IPS-20b (cell line): ENCODE measurements around the gene MBD4.
"Not testable (repeated sequence)": the region's sequence is repeated elsewhere in the genome, so short reads cannot be mapped to it uniquely, and the experiment has no call there.

Experiments used
- H3K27ac ChIP-seq: one replicate; pipeline ENCODE4 v1.5.1; 2013; ENCODE audit warnings: low read length
- H3K27me3 ChIP-seq: 2 replicates; pipeline ENCODE4 v1.6.1; 2013; ENCODE audit warnings: mild to moderate bottlenecking, low read length, inconsistent platforms; ENCODE audit not compliant: insufficient read depth
- H3K36me3 ChIP-seq: 2 replicates; pipeline ENCODE4 v1.6.1; 2013; ENCODE audit warnings: low read depth, mild to moderate bottlenecking, inconsistent platforms, low read length, moderate library complexity; ENCODE audit not compliant: insufficient read depth
- H3K4me1 ChIP-seq: 2 replicates; pipeline ENCODE4 v1.6.1; 2013; ENCODE audit warnings: mild to moderate bottlenecking, control low read depth, inconsistent platforms, low read length, moderate library complexity; ENCODE audit not compliant: insufficient read depth
- H3K4me3 ChIP-seq: 2 replicates; pipeline ENCODE4 v1.5.1; 2013; ENCODE audit warnings: mild to moderate bottlenecking, low read length, inconsistent platforms
- H3K9ac ChIP-seq: 2 replicates; pipeline ENCODE4 v1.6.1; 2013; ENCODE audit warnings: low read depth, mild to moderate bottlenecking, inconsistent platforms, low read length, moderate library complexity
- H3K9me3 ChIP-seq: 2 replicates; pipeline ENCODE4 v1.6.1; 2013; ENCODE audit warnings: mild to moderate bottlenecking, low read depth, low read length, inconsistent platforms; ENCODE audit not compliant: insufficient read depth

The MBD4 gene

GRCh38 chr3:129387487-129387886, 52.3 kb downstream of the MBD4 start:
- Histone ChIP-seq H3K9ac (no peak overlapping the region), H3K27ac (no peak overlapping the region), H3K36me3 (peaks cover 48% of the 10 kb centered on the region), H3K4me1 (peaks cover 14% of the 10 kb centered on the region; the same call in 1 of the 2 replicates), H3K9me3 (no peaks in the 10 kb centered on the region), H3K27me3 (no peaks in the 10 kb centered on the region), H3K4me3 (no peak overlapping the region)

DNA sequence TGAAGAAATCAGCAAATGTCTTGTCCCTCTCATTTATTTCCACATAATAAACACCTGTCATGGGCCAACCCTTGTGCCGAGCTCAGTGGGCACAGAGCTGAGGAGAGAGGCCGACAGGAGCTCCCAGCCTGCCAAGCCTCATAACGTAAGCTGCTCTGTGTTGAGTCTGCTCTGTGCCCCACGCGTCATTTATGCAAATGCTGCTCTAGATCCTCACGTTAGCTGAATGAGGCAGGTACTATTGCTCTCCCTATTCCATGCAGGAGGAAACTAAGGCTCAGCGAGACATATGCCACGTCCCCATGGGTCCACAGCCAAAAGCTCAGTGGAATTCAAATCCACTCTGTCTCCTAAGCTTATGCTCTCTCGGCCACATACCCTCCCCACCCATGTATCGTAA, 52.8 kb downstream of the MBD4 start:
- no peaks in the 10 kb centered on the region for H3K9me3 ChIP-seq
- H3K27ac ChIP-seq: no peak overlapping the region
- H3K27me3 ChIP-seq: no peaks in the 10 kb centered on the region
- H3K36me3 ChIP-seq: peaks cover 45% of the 10 kb centered on the region
- no peak overlapping the region for H3K4me3 ChIP-seq
- H3K4me1 ChIP-seq: peaks cover 14% of the 10 kb centered on the region; the same call in 1 of the 2 replicates
- no peak overlapping the region for H3K9ac ChIP-seq

GRCh38 chr3:129385507-129385906, 54.2 kb downstream of the MBD4 start:
- not testable (repeated sequence) for H3K27ac ChIP-seq, H3K9me3 ChIP-seq, H3K4me3 ChIP-seq, H3K27me3 ChIP-seq, H3K9ac ChIP-seq
- peaks cover 14% of the 10 kb centered on the region; the same call in 1 of the 2 replicates for H3K4me1 ChIP-seq
- H3K36me3 ChIP-seq: peaks cover 33% of the 10 kb centered on the region

- H3K9ac ChIP-seq: no peak overlapping the region
- H3K9me3 ChIP-seq: no peaks in the 10 kb centered on the region
- H3K4me3 ChIP-seq: no peak overlapping the region
- no peaks in the 10 kb centered on the region for H3K27me3 ChIP-seq
- H3K27ac ChIP-seq: no peak overlapping the region
- H3K36me3 ChIP-seq: peaks cover 26% of the 10 kb centered on the region
- H3K4me1 ChIP-seq: peaks cover 14% of the 10 kb centered on the region; the same call in 1 of the 2 replicates
Measured at GRCh38 chr3:129384594-129385323, 55.0 kb downstream of the MBD4 start.

GRCh38 chr3:129384103-129384502, 55.6 kb downstream of the MBD4 start:
- H3K4me1 ChIP-seq, H3K9ac ChIP-seq, H3K27me3 ChIP-seq, H3K27ac ChIP-seq, H3K9me3 ChIP-seq, H3K4me3 ChIP-seq: not testable (repeated sequence)
- peaks cover 20% of the 10 kb centered on the region for H3K36me3 ChIP-seq

DNA sequence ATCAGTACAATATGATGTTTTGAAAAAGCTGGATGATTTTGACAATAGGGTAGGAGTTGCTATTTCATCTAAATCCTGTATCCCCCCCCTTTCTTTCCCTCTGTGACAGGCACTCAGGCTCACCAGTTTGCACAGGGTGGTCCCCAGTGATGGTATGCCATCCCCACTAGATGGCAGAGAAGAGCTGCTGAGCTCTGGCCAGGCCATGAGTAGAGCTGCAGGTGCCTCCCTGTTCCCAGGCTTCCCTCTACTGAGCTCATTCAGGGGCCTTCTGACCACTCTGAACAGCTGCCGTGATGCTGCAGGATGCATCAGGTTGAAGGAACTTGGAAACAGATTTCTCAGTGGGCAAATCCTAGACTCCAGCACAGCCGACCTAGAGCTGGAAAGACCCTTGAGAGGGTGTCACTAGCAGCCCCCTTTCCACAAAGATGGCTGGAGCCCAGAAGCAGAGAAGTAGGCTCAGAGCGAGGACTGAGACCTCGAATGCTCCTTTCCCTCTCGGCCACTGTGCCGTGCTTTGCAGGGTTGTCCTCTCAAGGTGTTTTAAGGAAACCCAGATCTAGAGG, 56.4 kb downstream of the MBD4 start:
- H3K9me3 ChIP-seq: no peaks in the 10 kb centered on the region; the same call in 1 of the 2 replicates
- no peak overlapping the region for H3K9ac ChIP-seq
- peaks cover 15% of the 10 kb centered on the region for H3K36me3 ChIP-seq
- H3K27ac ChIP-seq: no peak overlapping the region
- H3K4me3 ChIP-seq: no peak overlapping the region
- H3K4me1 ChIP-seq: peaks cover 7% of the 10 kb centered on the region; the same call in 1 of the 2 replicates
- H3K27me3 ChIP-seq: no peaks in the 10 kb centered on the region

DNA sequence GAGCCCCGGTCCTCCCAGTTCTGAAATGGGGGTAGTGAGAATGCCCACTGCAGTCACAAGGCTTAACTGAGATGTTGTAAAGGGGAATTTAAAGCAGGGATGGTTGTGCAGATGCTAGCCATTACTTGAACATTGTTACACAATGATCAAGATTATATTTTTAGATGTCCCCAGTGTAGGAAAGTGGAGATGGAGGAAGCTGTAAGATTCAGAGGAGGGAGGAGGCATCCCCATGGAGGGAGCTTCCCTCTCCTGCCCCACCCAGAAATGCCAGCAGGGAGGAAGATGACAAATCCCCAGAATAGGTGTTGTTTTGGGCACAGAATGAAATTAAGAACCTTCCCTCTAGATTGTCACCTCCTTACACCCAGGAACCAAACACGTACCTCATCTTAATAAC, 57.4 kb downstream of the MBD4 start:
- no peak overlapping the region for H3K27ac ChIP-seq
- H3K4me1 ChIP-seq: peaks cover 3% of the 10 kb centered on the region; the same call in 1 of the 2 replicates
- H3K4me3 ChIP-seq: no peak overlapping the region
- peaks cover 4% of the 10 kb centered on the region; the same call in 1 of the 2 replicates for H3K36me3 ChIP-seq
- H3K9me3 ChIP-seq: peaks cover 7% of the 10 kb centered on the region
- H3K9ac ChIP-seq: no peak overlapping the region
- H3K27me3 ChIP-seq: no peaks in the 10 kb centered on the region
